Large intestine (tissue), 3 donors: ENCODE data around the gene BTAF1. TPM values are rescaled to one million over a fixed set of nuclear protein-coding genes. Genes with fewer than 3 reads are reported as not detected.
"Not testable (repeated sequence)": the region's sequence is repeated elsewhere in the genome, so short reads cannot be mapped to it uniquely, and the experiment has no call there.

Source experiments
- DNase-seq, 2 donors: peaks; one replicate each; pipeline versions ENCODE4 v3.0.0 to v3.0.0-alpha.2; 2013
- H3K27ac ChIP-seq: one replicate; pipeline ENCODE4 v1.5.1; 2013; ENCODE audit warnings: low read length
- H3K27me3 ChIP-seq: 2 replicates; pipeline ENCODE4 v1.6.1; 2013; ENCODE audit warnings: low read length; ENCODE audit not compliant: control insufficient read depth, insufficient read depth
- H3K36me3 ChIP-seq: 2 replicates; pipeline ENCODE4 v1.6.1; 2013; ENCODE audit warnings: low read length; ENCODE audit not compliant: control insufficient read depth, insufficient read depth
- H3K4me1 ChIP-seq: one replicate; pipeline ENCODE4 v1.6.1; 2013; ENCODE audit warnings: low read length; ENCODE audit not compliant: control insufficient read depth, insufficient read depth
- H3K4me3 ChIP-seq: one replicate; pipeline ENCODE4 v1.5.1; 2013; ENCODE audit warnings: low read length
- H3K9me3 ChIP-seq: one replicate; pipeline ENCODE4 v1.6.1; 2013; ENCODE audit warnings: mild to moderate bottlenecking, low read depth, low read length, moderate library complexity; ENCODE audit not compliant: control insufficient read depth
- WGBS: methylation state at CpG from one replicate; pipeline ENCODE4 v1.1.5; 2013; ENCODE audit warnings: low lambda C conversion rate; ENCODE audit not compliant: insufficient coverage; 5-methylcytosine and 5-hydroxymethylcytosine counted together
- polyA plus RNA-seq: library from polyadenylated mRNA; unstranded; fragments of 120-200 nt; gene quantifications from one replicate; pipeline ENCODE4 v1.2.1, GENCODE V29; 2013

Gene BTAF1
- polyA plus RNA-seq, 1 donor = 50.9 TPM

DNA sequence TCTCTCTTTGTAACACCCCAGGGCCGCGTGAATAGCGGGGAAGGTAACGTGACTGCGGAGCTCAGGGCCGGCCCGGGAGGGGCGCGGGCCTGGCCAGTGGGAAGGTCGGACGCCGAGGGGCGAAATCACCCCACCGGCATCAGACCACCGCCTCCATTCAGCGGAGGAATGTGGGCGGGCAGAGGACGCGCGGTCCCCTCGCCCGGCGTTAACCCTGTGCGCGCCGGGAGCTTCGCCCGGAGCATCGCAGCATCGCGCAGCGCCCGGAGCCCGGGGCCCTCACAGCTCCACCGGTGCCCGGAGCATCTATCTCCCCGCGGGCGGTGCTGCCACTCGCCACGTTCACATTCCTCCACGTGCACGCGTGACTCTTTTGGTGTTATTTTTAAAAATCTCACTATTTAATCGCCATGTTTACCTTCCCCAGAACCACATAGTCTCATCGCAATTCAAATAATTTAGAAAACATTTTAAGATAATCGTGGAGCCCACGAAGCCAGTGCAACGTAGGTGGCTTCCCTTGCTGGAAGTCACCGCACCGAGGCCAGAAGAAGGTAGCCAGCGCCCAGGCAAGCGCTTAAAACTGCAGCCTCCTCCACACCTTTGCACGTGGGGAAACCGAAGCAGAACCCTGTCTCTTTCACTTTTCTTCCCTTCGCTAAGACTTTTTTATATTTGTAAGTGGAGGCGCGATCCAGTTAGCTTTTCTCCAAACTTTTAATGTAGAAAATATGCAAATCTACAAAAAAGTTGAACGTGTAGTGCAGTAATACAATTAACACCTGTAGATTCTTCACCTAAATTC lies 36.1 kb upstream of the BTAF1 start:
- Histone ChIP-seq H3K9me3 (no peaks in the 10 kb centered on the region), H3K4me1 (peaks cover 16% of the 10 kb centered on the region), H3K27ac (no peak overlapping the region), H3K4me3 (peak overlapping the region; percentile 40), H3K36me3 (no peaks in the 10 kb centered on the region), H3K27me3 (peaks cover 18% of the 10 kb centered on the region)
- peak in 1 of 2 donors; percentile 32 for DNase-seq
- 0% methylated on average over 5 of the region's 59 CpGs for WGBS

DNA sequence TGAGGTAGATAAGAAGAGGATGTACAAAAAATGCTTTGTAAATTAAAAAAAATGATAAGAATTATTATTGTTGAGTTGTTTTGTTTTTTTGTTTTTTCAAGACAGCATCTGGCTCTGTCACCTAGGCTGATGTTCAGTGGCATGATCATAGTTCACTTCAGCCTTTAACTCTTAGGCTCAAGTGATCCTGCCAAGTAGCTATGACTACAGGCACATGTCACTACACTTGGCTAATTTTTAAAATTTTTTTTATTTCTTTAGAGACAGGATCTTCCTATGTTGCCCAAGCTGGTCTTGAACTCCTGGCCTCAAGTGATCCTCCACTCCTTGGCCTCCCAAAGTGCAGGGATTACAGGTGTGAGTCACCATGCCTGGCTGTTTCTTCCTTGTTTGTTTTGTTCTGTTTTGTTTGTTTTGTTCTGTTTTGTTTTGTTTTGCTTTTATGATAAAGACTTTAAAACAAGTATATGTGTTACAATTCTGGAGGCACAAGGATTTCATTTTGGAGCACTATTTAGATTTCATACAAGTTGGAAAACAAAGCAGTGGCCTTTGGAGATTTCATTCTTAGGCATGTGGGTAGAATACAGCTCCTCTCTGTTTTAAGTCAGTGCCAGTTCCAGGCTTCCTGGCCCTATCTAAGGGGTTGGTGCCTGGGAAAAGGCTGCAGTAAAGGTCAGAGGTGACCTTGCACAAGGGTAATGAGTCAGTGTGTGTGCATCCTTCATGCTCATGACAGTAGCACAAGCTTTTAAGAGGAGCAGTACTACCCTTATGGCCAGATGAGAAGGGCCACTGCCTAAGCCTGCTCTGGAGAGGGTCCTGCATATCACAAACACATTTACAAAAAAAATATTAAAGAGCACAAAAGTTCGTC lies 32.2 kb upstream of the BTAF1 start:
- Histone ChIP-seq H3K4me1 (peaks cover 6% of the 10 kb centered on the region), H3K27ac (no peak overlapping the region), H3K36me3 (no peaks in the 10 kb centered on the region), H3K9me3 (no peaks in the 10 kb centered on the region), H3K27me3 (peaks cover 18% of the 10 kb centered on the region), H3K4me3 (no peak overlapping the region)
- no peak for DNase-seq
- no CpG with 5 or more reads among the region's 1 CpG for WGBS

DNA sequence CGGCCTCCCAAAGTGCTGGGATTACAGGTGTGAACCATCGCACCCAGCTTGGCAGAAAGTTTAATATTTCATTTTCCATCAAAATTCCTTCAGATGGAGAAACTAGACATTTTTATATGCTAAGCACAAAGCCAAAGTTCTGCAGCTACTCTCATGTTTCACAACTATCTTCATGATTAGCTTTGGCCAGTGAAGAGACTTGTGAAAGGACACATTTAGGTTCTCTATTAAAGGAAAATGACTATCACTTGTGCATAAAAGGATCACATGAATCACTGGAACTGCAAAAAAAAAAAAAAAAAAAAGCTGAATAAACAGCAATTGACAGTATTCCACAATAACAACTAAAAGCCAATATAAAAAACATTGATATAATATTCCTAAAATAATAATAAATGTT lies 30.5 kb upstream of the BTAF1 start:
- H3K4me1 ChIP-seq = no peaks in the 10 kb centered on the region

DNA sequence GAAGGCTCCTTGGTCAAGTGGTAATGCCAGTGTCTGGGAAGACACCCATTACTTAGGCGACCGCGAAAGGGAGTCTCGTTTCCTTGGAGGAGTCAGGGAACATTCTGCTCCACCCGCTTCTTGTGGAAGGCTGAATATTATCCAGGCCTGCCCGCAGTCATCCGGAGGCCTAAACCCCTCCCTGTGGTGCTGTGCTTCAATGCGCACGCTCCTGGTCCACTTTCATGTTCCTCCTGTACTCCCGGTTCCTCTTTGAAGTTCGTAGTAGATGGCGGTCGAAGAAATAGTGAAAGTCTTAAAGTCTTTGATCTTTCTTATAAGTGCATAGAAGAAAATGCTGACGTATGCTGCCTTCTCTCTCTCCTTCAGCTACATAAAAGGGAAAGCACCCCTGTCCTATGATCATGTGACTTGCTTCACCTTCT lies 29.3 kb upstream of the BTAF1 start:
- H3K4me1 ChIP-seq, H3K36me3 ChIP-seq, H3K4me3 ChIP-seq, H3K9me3 ChIP-seq, DNase-seq, H3K27me3 ChIP-seq, H3K27ac ChIP-seq: not testable (repeated sequence)
- 93% methylated on average over 6 of the region's 14 CpGs for WGBS

More for the DNA sequence above, 30.5 kb upstream of the BTAF1 start:
- no CpG with 5 or more reads among the region's 2 CpGs for WGBS
- no peak for DNase-seq
- H3K4me3 ChIP-seq = no peak overlapping the region
- H3K27ac ChIP-seq = no peak overlapping the region
- no peaks in the 10 kb centered on the region for H3K9me3 ChIP-seq
- H3K27me3 ChIP-seq = peaks cover 10% of the 10 kb centered on the region
- H3K36me3 ChIP-seq = no peaks in the 10 kb centered on the region

GRCh38 chr10:91896212-91896756 lies 27.3 kb upstream of the BTAF1 start:
- no CpG with 5 or more reads among the region's 3 CpGs for WGBS
- H3K27ac ChIP-seq = no peak overlapping the region
- no peak for DNase-seq
- peaks cover 3% of the 10 kb centered on the region for H3K27me3 ChIP-seq
- no peaks in the 10 kb centered on the region for H3K36me3 ChIP-seq
- H3K9me3 ChIP-seq = no peaks in the 10 kb centered on the region
- H3K4me3 ChIP-seq = no peak overlapping the region
- H3K4me1 ChIP-seq = no peaks in the 10 kb centered on the region

GRCh38 chr10:91897421-91897820 lies 26.1 kb upstream of the BTAF1 start:
- no peak for DNase-seq
- no CpG with 5 or more reads among the region's 8 CpGs for WGBS

GRCh38 chr10:91901784-91902677 lies 21.5 kb upstream of the BTAF1 start:
- WGBS = no CpG with 5 or more reads among the region's 2 CpGs
- Histone ChIP-seq H3K4me1 (no peaks in the 10 kb centered on the region), H3K4me3 (no peak overlapping the region), H3K36me3 (no peaks in the 10 kb centered on the region), H3K9me3 (no peaks in the 10 kb centered on the region), H3K27ac (no peak overlapping the region), H3K27me3 (no peaks in the 10 kb centered on the region)
- peak in 1 of 2 donors; percentile 60 for DNase-seq

More at GRCh38 chr10:91897421-91897820, 26.1 kb upstream of the BTAF1 start:
- Histone ChIP-seq H3K4me3 (no peak overlapping the region), H3K27me3 (peaks cover 3% of the 10 kb centered on the region), H3K4me1 (no peaks in the 10 kb centered on the region), H3K9me3 (no peaks in the 10 kb centered on the region), H3K36me3 (no peaks in the 10 kb centered on the region), H3K27ac (no peak overlapping the region)

DNA sequence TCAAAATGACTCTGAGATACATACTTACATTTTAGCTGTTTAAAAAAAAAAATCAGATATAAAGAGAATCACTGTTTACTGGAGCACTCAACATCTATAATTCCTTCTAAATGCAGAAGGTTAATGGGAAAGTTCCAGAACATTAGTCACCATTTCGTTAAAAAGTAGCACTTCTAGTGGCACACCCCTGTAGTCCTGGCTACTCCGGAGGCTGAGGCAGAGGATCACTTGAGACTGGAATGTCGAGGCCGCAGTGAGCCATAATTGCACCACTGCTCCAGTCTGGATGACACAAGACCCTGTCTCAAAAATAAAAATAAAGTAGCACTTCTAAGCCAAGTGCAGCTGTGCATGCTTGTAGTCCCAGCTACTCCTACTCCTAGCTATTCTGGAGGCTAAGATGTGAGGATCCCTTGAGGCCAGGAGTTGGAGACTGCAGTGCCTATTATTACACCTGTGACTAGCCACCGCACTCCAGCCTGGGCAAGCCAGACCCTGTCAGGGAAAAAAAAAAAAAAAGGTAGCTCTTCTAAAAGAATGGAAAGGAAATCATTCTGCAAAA lies 16.5 kb upstream of the BTAF1 start:
- no peaks in the 10 kb centered on the region for H3K27me3 ChIP-seq
- H3K27ac ChIP-seq = no peak overlapping the region
- H3K4me3 ChIP-seq = no peak overlapping the region
- DNase-seq = no peak
- WGBS = no CpG with 5 or more reads among the region's 5 CpGs
- H3K36me3 ChIP-seq = no peaks in the 10 kb centered on the region
- no peaks in the 10 kb centered on the region for H3K9me3 ChIP-seq
- no peaks in the 10 kb centered on the region for H3K4me1 ChIP-seq

DNA sequence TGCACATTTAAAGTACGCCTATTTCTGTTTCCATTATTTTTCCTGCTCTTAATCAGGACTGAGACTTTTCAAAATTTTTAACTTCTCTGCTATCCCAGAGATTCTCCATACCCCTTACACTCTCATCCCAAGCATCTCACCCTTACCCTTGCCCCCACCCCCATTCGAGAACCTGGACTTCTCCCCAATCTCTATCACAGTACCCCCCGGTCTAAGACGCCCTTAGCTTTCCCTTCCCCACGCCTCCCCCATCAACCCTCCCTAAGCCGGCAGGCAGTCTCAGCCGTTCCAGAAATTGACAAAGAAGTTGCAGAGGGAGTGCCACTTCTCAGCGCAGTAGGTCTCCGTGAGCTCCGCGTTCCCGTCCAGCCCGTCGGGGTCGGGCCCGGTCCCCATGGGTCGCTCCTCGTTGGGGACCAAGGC lies 15.6 kb upstream of the BTAF1 start:
- DNase-seq = no peak
- 85% methylated on average over 1 of the region's 18 CpGs for WGBS
- H3K27me3 ChIP-seq = no peaks in the 10 kb centered on the region
- H3K4me1 ChIP-seq = no peaks in the 10 kb centered on the region
- H3K9me3 ChIP-seq = no peaks in the 10 kb centered on the region
- no peaks in the 10 kb centered on the region for H3K36me3 ChIP-seq
- H3K27ac ChIP-seq = no peak overlapping the region
- H3K4me3 ChIP-seq = peak overlapping the region; percentile 63
